Gastroesophageal sphincter (tissue), 4 donors: ENCODE data around the gene ZNF644. TPM values are rescaled to one million over a fixed set of nuclear protein-coding genes. Genes with fewer than 3 reads are reported as not detected.
"Not testable (repeated sequence)": the region's sequence is repeated elsewhere in the genome, so short reads cannot be mapped to it uniquely, and the experiment has no call there.

Experiments used
- ATAC-seq: fragments of 150-250 bp; one replicate; pipeline ENCODE4 v1.9.1; 2016; ENCODE audit warnings: mild to moderate bottlenecking, moderate library complexity
- H3K27ac ChIP-seq, 4 donors: fragments of 200-600 bp; sonication (generic) in 3 of 4; 1 replicate in 3 of 4; 2 replicates in 1 of 4; pipeline ENCODE4 v1.5.1; 2016 to 2019
- H3K27me3 ChIP-seq: fragments of 200-600 bp; sonication (generic); one replicate; pipeline ENCODE4 v1.5.1; 2019
- H3K36me3 ChIP-seq, 2 donors: fragments of 200-600 bp; sonication (generic); one replicate each; pipeline ENCODE4 v1.5.1; 2019; ENCODE audit warnings: control low read depth in 1 of 2
- H3K4me1 ChIP-seq, 3 donors: fragments of 200-600 bp; sonication (generic); 1 replicate in 2 of 3; 2 replicates in 1 of 3; pipeline ENCODE4 v1.5.1; 2016 to 2019; ENCODE audit warnings: control low read depth in 2 of 3
- H3K4me3 ChIP-seq, 2 donors: fragments of 200-600 bp; sonication (generic); one replicate each; pipeline ENCODE4 v1.5.1; 2019; ENCODE audit warnings: mild to moderate bottlenecking in 1 of 2, moderate library complexity in 1 of 2
- H3K9me3 ChIP-seq, 3 donors: fragments of 200-600 bp; sonication (generic); one replicate each; pipeline ENCODE4 v1.5.1; 2017 to 2019; ENCODE audit warnings: control low read depth in 2 of 3
- EP300 ChIP-seq: sonication (generic); formaldehyde crosslinking; IDR thresholded peaks from one replicate; pipeline ENCODE4 v1.6.1; 2017; ENCODE audit warnings: antibody characterized with exemption, mild to moderate bottlenecking
- POLR2A ChIP-seq, 2 donors: fragments of 450-650 bp; IDR thresholded peaks; one replicate each; pipeline ENCODE4 v1.6.1; 2017; ENCODE audit warnings: antibody characterized with exemption in 2 of 2, mild to moderate bottlenecking in 2 of 2, moderate library complexity in 1 of 2
- POLR2AphosphoS5 ChIP-seq: sonication (generic); formaldehyde crosslinking; IDR thresholded peaks from one replicate; pipeline ENCODE4 v1.6.1; 2017; ENCODE audit warnings: antibody characterized with exemption
- whole genome bisulfite sequencing, 2 donors: methylation state at CpG; one replicate each; pipeline ENCODE4 v1.1.5; 2018; ENCODE audit warnings: low coverage in 1 of 2; 5-methylcytosine and 5-hydroxymethylcytosine counted together
- total RNA-seq, 4 donors: library from RNA; depleted of rRNA; stranded (reverse); fragments of >200 nt; gene quantifications; one replicate each; pipeline ENCODE4 v1.1.0, GENCODE V29; 2016
- TF ChIP-seq, protein P1 (sequence below), 4 experiments: fragments of 200-600 bp in 2 of 4; fragments of 450-650 bp in 2 of 4; sonication (generic) in 1 of 4; IDR thresholded peaks; one replicate each; pipeline ENCODE4 v1.5.1; 2017 to 2019; ENCODE audit warnings: antibody characterized with exemption in 4 of 4, mild to moderate bottlenecking in 2 of 4, moderate library complexity in 2 of 4

The ZNF644 gene
- total RNA-seq, 4 donors from 2014 or later = 40.2 to 83.3 (median 53.8) TPM

DNA sequence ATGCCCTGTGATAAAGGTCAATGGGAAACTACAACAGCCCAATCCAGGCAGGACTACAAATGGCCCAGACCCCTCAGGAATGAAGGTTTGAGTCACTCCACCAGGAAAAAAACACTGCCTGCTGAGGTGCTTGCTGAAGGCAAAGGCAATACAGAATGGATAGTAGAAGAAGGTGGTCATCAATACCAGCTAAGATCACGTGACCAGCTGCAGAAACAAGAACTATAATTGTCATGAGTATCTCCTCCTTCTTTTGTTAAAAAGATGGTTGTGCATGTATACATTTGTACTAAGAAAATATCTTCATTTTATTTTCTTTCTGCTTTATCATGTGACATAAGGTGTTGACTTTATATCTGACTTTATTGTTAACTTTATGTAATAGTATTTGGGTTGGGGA lies 23.4 kb upstream of the ZNF644 start:
- WGBS, 2 donors = 78 to 79% methylated on average over 1 of the region's 1 CpG
- Histone ChIP-seq H3K4me3 (no peak overlapping the region), H3K4me1 (no peaks in the 10 kb centered on the region), H3K36me3 (no peaks in the 10 kb centered on the region), H3K9me3 (peaks cover 0 to 27% (median 0%) of the 10 kb centered on the region in 3 donors), H3K27ac (no peak overlapping the region), H3K27me3 (no peaks in the 10 kb centered on the region)
- TF ChIP-seq, protein P1, sequence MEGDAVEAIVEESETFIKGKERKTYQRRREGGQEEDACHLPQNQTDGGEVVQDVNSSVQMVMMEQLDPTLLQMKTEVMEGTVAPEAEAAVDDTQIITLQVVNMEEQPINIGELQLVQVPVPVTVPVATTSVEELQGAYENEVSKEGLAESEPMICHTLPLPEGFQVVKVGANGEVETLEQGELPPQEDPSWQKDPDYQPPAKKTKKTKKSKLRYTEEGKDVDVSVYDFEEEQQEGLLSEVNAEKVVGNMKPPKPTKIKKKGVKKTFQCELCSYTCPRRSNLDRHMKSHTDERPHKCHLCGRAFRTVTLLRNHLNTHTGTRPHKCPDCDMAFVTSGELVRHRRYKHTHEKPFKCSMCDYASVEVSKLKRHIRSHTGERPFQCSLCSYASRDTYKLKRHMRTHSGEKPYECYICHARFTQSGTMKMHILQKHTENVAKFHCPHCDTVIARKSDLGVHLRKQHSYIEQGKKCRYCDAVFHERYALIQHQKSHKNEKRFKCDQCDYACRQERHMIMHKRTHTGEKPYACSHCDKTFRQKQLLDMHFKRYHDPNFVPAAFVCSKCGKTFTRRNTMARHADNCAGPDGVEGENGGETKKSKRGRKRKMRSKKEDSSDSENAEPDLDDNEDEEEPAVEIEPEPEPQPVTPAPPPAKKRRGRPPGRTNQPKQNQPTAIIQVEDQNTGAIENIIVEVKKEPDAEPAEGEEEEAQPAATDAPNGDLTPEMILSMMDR (IDR thresholded peaks at IDR 0.05) = no peak
- no peak for TF ChIP-seq EP300
- TF ChIP-seq POLR2AphosphoS5 = no peak
- no peak for TF ChIP-seq POLR2A (IDR thresholded peaks at IDR 0.05)
- ATAC-seq = no peak

GRCh38 chr1:91044776-91045175 lies 22.9 kb upstream of the ZNF644 start:
- 60 to 100% methylated on average over 1 of the region's 2 CpGs for WGBS, 2 donors
- H3K36me3 ChIP-seq, H3K4me1 ChIP-seq, ATAC-seq, H3K27ac ChIP-seq, H3K4me3 ChIP-seq, H3K27me3 ChIP-seq: not testable (repeated sequence)
- H3K9me3 ChIP-seq = peaks cover 0 to 27% (median 0%) of the 10 kb centered on the region in 3 donors

DNA sequence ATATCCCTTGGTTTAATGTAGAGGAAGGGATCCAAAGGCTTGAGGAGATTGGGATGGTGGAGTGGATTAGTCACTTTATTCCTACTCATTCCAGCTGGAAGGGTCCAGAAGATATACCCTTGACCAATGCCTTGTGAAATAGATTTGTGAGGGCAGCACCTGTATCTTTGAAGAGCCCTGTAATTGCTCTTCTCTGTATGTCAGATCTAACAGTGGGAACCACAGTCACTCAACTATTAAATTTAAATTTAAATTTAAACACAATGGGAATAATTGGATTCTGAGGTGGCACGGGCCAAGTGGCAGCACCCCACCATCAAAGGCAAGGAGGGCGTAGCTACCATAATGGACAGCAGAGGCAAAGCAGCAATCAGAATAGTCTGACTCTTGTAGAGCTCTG lies 20.5 kb upstream of the ZNF644 start:
- H3K36me3 ChIP-seq, H3K27me3 ChIP-seq, H3K27ac ChIP-seq, H3K4me3 ChIP-seq, H3K4me1 ChIP-seq, ATAC-seq: not testable (repeated sequence)
- WGBS, 2 donors = 64% methylated on average over 2 of the region's 2 CpGs; no CpG with 5 or more reads in 1 of the 2 donors
- peaks cover 0 to 27% (median 0%) of the 10 kb centered on the region in 3 donors for H3K9me3 ChIP-seq

DNA sequence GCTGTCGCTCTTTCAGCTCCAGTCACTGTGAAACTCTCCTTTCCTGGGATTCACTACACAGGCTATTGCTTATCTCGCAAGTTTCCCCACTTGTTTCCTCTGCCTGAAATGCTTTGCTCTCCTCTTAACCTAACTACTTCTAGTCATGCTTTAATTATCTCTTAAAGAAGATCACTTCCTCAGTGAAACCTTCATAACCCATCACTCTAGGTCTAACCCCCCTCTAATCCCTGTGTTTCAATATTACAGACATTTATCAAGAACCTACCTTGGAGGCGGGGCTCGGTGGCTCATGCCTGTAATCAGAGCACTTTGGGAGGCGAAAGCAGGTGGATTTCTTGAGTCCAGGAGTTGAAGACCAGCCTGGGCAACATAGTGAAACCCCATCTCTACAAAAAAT lies 16.7 kb upstream of the ZNF644 start:
- Histone ChIP-seq H3K9me3 (peaks cover 0 to 27% (median 0%) of the 10 kb centered on the region in 3 donors), H3K27ac (no peak overlapping the region), H3K36me3 (no peaks in the 10 kb centered on the region), H3K4me3 (no peak overlapping the region), H3K27me3 (no peaks in the 10 kb centered on the region), H3K4me1 (peaks cover 0 to 6% (median 0%) of the 10 kb centered on the region in 3 donors)
- 80 to 90% methylated on average over 1 to 3 of the region's 5 CpGs for WGBS, 2 donors
- no peak for TF ChIP-seq POLR2AphosphoS5
- TF ChIP-seq POLR2A (IDR thresholded peaks at IDR 0.05) = no peak
- TF ChIP-seq, protein P1 (IDR thresholded peaks at IDR 0.05) = no peak
- no peak for TF ChIP-seq EP300
- ATAC-seq = no peak

GRCh38 chr1:91036894-91037829 lies 15.3 kb upstream of the ZNF644 start:
- Histone ChIP-seq H3K36me3 (no peaks in the 10 kb centered on the region), H3K4me1 (peaks cover 0 to 6% (median 0%) of the 10 kb centered on the region in 3 donors), H3K9me3 (peaks cover 0 to 13% (median 0%) of the 10 kb centered on the region in 3 donors), H3K27me3 (no peaks in the 10 kb centered on the region), H3K27ac (no peak overlapping the region), H3K4me3 (no peak overlapping the region)
- 50 to 59% methylated on average over 4 of the region's 4 CpGs for WGBS, 2 donors
- no peak for TF ChIP-seq POLR2A (IDR thresholded peaks at IDR 0.05)
- no peak for TF ChIP-seq POLR2AphosphoS5
- TF ChIP-seq, protein P1 (IDR thresholded peaks at IDR 0.05) = no peak
- TF ChIP-seq EP300 = no peak
- ATAC-seq = no peak

DNA sequence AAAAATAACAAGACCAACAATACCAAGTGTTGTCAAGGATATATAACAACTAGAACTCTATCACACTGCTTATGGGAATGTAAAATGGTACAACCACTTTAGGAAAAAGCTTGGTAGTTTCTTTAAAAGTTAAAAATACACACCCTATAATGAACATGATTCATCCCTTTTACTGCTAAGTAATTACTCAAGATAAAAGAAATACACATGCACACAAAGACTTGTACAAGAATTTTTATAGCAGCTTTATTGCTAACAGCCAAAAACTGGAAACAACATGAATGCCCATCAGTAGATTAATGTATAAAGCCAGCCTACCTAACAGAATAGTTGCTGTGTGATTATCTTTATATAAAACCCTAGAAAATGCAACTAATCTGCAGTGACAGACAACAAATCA lies 10.5 kb upstream of the ZNF644 start:
- no peaks in the 10 kb centered on the region for H3K9me3 ChIP-seq
- peaks cover 0 to 6% (median 0%) of the 10 kb centered on the region in 3 donors for H3K4me1 ChIP-seq
- H3K36me3 ChIP-seq = no peaks in the 10 kb centered on the region
- no peak overlapping the region for H3K4me3 ChIP-seq
- H3K27me3 ChIP-seq = peaks cover 9% of the 10 kb centered on the region
- no peak for ATAC-seq
- no peak overlapping the region for H3K27ac ChIP-seq
- TF ChIP-seq POLR2AphosphoS5 = no peak
- TF ChIP-seq EP300 = no peak
- TF ChIP-seq, protein P1 (IDR thresholded peaks at IDR 0.05) = no peak
- no peak for TF ChIP-seq POLR2A (IDR thresholded peaks at IDR 0.05)
